HEK293 (cell line): ENCODE data around the gene MIA2.

Source experiments
- CTCF ChIA-PET: fragments of 350-600 bp; formaldehyde crosslinking; extraction: SDS; loops from one replicate; lab custom pipeline; 2021; ENCODE audit warnings: antibody characterized with exemption; lab: Yijun Ruan, JAX
- POLR2A ChIA-PET: fragments of 300-600 bp; formaldehyde crosslinking; extraction: SDS; loops from one replicate; lab custom pipeline; 2020; ENCODE audit warnings: antibody characterized with exemption, inconsistent platforms; lab: Yijun Ruan, JAX
- H3K27ac ChIP-seq: fragments of 200-500 bp; sonication (Bioruptor generic); 2 replicates; pipeline ENCODE4 v1.5.1; 2014; ENCODE audit warnings: low read depth, low read length, control low read depth, inconsistent platforms; ENCODE audit errors: extremely low read depth
- H3K36me3 ChIP-seq, 2 experiments: fragments of 200-500 bp in 1 of 2; sonication (Bioruptor generic) in 1 of 2; 1 replicate in 1 of 2; 2 replicates in 1 of 2; pipeline ENCODE4 v1.5.1; 2014 to 2017; ENCODE audit warnings: inconsistent platforms in 2 of 2, low read length in 2 of 2; ENCODE audit not compliant: control insufficient read depth in 2 of 2, insufficient read depth in 1 of 2
- H3K4me1 ChIP-seq: fragments of 200-500 bp; sonication (Bioruptor generic); 2 replicates; pipeline ENCODE4 v1.5.1; 2014; ENCODE audit warnings: mild to moderate bottlenecking, low read length, inconsistent platforms; ENCODE audit not compliant: control insufficient read depth, insufficient read depth
- H3K4me3 ChIP-seq: 2 replicates; pipeline ENCODE4 v1.5.1; 2011; ENCODE audit warnings: low read depth, mild to moderate bottlenecking, control low read depth, low read length, moderate library complexity
- H3K9me3 ChIP-seq: fragments of 200-500 bp; sonication (Bioruptor generic); 2 replicates; pipeline ENCODE4 v1.5.1; 2014; ENCODE audit warnings: low read depth, low read length, inconsistent platforms; ENCODE audit not compliant: control insufficient read depth, insufficient read depth
- GLI4 ChIP-seq: fragments of 450-650 bp; formaldehyde crosslinking; IDR thresholded peaks from 2 replicates; pipeline ENCODE4 v1.5.1; 2016; ENCODE audit warnings: missing biosample characterization, missing genetic modification characterization
- HOXC10 ChIP-seq: sonication (generic); formaldehyde crosslinking; IDR thresholded peaks from 2 replicates; pipeline ENCODE4 v1.8.1; 2023; ENCODE audit warnings: mild to moderate bottlenecking, missing genetic modification reagents
- KLF10 ChIP-seq: fragments of 450-650 bp; IDR thresholded peaks from 2 replicates; pipeline ENCODE4 v1.5.1; 2018; ENCODE audit warnings: missing biosample characterization, mild to moderate bottlenecking, missing genetic modification characterization
- ZBTB49 ChIP-seq: fragments of 450-650 bp; formaldehyde crosslinking; IDR thresholded peaks from 2 replicates; pipeline ENCODE4 v1.5.1; 2016; ENCODE audit warnings: missing biosample characterization, missing genetic modification characterization, low read depth
- ZBTB8A ChIP-seq: fragments of 450-650 bp; formaldehyde crosslinking; IDR thresholded peaks from 2 replicates; pipeline ENCODE4 v1.5.1; 2016; ENCODE audit warnings: missing biosample characterization, missing genetic modification characterization
- ZNF174 ChIP-seq: fragments of 450-650 bp; formaldehyde crosslinking; IDR thresholded peaks from 2 replicates; pipeline ENCODE4 v1.5.0; 2017; ENCODE audit warnings: missing biosample characterization, mild to moderate bottlenecking, missing genetic modification characterization
- ZNF248 ChIP-seq: fragments of 450-650 bp; formaldehyde crosslinking; IDR thresholded peaks from 2 replicates; pipeline ENCODE4 v1.5.1; 2017; ENCODE audit warnings: missing biosample characterization, missing genetic modification characterization
- ZNF26 ChIP-seq: fragments of 450-650 bp; formaldehyde crosslinking; IDR thresholded peaks from 2 replicates; pipeline ENCODE4 v1.5.1; 2016; ENCODE audit warnings: missing biosample characterization, missing genetic modification characterization
- ZNF274 ChIP-seq, 2 experiments: fragments of 200-500 bp in 1 of 2; fragments of 450-650 bp in 1 of 2; sonication (Bioruptor generic) in 1 of 2; formaldehyde crosslinking in 1 of 2; IDR thresholded peaks; 2 replicates each; pipeline versions ENCODE4 v1.5.1 to v1.6.1; 2014 to 2016; ENCODE audit warnings: borderline replicate concordance in 1 of 2, inconsistent platforms in 1 of 2, low read length in 1 of 2, missing biosample characterization in 1 of 2, missing genetic modification characterization in 1 of 2
- ZNF292 ChIP-seq: fragments of 450-650 bp; formaldehyde crosslinking; IDR thresholded peaks from 2 replicates; pipeline ENCODE4 v1.5.1; 2016; ENCODE audit warnings: low read depth, missing biosample characterization, missing genetic modification characterization, borderline replicate concordance
- ZNF302 ChIP-seq: fragments of 450-650 bp; formaldehyde crosslinking; IDR thresholded peaks from 2 replicates; pipeline ENCODE4 v1.5.1; 2016; ENCODE audit warnings: missing biosample characterization, missing genetic modification characterization, low read depth
- ZNF341 ChIP-seq: fragments of 450-650 bp; formaldehyde crosslinking; IDR thresholded peaks from 2 replicates; pipeline ENCODE4; 2016; ENCODE audit warnings: low read depth, missing biosample characterization, missing genetic modification characterization
- ZNF394 ChIP-seq: fragments of 450-650 bp; formaldehyde crosslinking; IDR thresholded peaks from 2 replicates; pipeline ENCODE4 v1.5.1; 2016; ENCODE audit warnings: missing biosample characterization, missing genetic modification characterization, mild to moderate bottlenecking, moderate library complexity, borderline replicate concordance
- ZNF510 ChIP-seq: fragments of 450-650 bp; formaldehyde crosslinking; IDR thresholded peaks from 2 replicates; pipeline ENCODE4 v1.5.1; 2018; ENCODE audit warnings: mild to moderate bottlenecking, missing genetic modification characterization, missing biosample characterization; ENCODE audit not compliant: insufficient replicate concordance
- ZNF513 ChIP-seq: fragments of 450-650 bp; IDR thresholded peaks from 2 replicates; pipeline ENCODE4 v1.5.1; 2018; ENCODE audit warnings: missing biosample characterization, missing genetic modification characterization
- ZNF596 ChIP-seq: fragments of 450-650 bp; IDR thresholded peaks from 2 replicates; pipeline ENCODE4 v1.5.0; 2018; ENCODE audit warnings: missing biosample characterization, mild to moderate bottlenecking, missing genetic modification characterization, moderate library complexity
- ZNF600 ChIP-seq: fragments of 450-650 bp; formaldehyde crosslinking; IDR thresholded peaks from 2 replicates; pipeline ENCODE4 v1.5.1; 2016; ENCODE audit warnings: missing biosample characterization, missing genetic modification characterization
- ZNF629 ChIP-seq: fragments of 450-650 bp; formaldehyde crosslinking; IDR thresholded peaks from 2 replicates; pipeline ENCODE4 v1.5.1; 2017; ENCODE audit warnings: missing biosample characterization, missing genetic modification characterization
- ZNF658 ChIP-seq: fragments of 450-650 bp; formaldehyde crosslinking; IDR thresholded peaks from 2 replicates; pipeline ENCODE4; 2016; ENCODE audit warnings: missing biosample characterization, missing genetic modification characterization
- ZNF830 ChIP-seq: fragments of 450-650 bp; IDR thresholded peaks from 2 replicates; pipeline ENCODE4 v1.5.0; 2018; ENCODE audit warnings: missing biosample characterization, missing genetic modification characterization, low read depth, mild to moderate bottlenecking, moderate library complexity
- TF ChIP-seq, protein P1 (sequence below): fragments of 450-650 bp; formaldehyde crosslinking; IDR thresholded peaks from 2 replicates; pipeline ENCODE4 v1.5.1; 2017; ENCODE audit warnings: missing biosample characterization, missing genetic modification characterization
- TF ChIP-seq, protein P2 (sequence below): fragments of 450-650 bp; formaldehyde crosslinking; IDR thresholded peaks from 2 replicates; pipeline ENCODE4 v1.5.1; 2016; ENCODE audit warnings: missing biosample characterization, missing genetic modification characterization, low read depth

Gene MIA2

GRCh38 chr14:39316830-39317553 lies 83.3 kb downstream of the MIA2 start (continued):
- no peak for TF ChIP-seq ZNF629
- TF ChIP-seq ZBTB8A (tag by site-specific recombination) = no peak
- no peak for TF ChIP-seq GLI4 (tag by site-specific recombination)
- no peak for TF ChIP-seq ZNF292 (tag by site-specific recombination)
- TF ChIP-seq HOXC10 = no peak
- TF ChIP-seq, protein P1, sequence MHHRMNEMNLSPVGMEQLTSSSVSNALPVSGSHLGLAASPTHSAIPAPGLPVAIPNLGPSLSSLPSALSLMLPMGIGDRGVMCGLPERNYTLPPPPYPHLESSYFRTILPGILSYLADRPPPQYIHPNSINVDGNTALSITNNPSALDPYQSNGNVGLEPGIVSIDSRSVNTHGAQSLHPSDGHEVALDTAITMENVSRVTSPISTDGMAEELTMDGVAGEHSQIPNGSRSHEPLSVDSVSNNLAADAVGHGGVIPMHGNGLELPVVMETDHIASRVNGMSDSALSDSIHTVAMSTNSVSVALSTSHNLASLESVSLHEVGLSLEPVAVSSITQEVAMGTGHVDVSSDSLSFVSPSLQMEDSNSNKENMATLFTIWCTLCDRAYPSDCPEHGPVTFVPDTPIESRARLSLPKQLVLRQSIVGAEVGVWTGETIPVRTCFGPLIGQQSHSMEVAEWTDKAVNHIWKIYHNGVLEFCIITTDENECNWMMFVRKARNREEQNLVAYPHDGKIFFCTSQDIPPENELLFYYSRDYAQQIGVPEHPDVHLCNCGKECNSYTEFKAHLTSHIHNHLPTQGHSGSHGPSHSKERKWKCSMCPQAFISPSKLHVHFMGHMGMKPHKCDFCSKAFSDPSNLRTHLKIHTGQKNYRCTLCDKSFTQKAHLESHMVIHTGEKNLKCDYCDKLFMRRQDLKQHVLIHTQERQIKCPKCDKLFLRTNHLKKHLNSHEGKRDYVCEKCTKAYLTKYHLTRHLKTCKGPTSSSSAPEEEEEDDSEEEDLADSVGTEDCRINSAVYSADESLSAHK (tag by site-specific recombination) = no peak
- TF ChIP-seq ZNF302 (tag by site-specific recombination) = no peak
- no peak for TF ChIP-seq ZNF394 (tag by site-specific recombination)

DNA sequence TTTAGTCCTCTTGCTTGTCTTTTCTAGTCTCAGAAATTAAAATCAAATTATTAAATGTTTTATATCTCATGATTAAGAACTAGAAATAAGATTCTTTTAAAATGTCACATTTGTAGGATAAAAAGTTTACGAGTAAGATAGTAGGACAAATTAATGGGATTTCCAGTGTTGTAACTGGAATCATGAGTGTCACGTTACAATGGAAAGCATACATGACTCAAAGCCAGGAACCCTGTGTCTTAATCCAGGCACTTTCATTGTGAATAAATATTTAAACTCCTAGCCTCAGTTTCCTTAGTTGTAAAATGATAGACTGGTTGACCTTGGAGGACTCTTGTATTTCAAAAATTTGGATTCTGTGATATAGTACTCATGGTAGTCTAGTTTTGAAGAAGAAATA lies 84.9 kb downstream of the MIA2 start:
- CTCF ChIA-PET = no interaction called here
- Histone ChIP-seq H3K27ac (no peak overlapping the region), H3K4me1 (peaks cover 10% of the 10 kb centered on the region), H3K36me3 (peaks cover 5 to 7% of the 10 kb centered on the region in 2 experiments), H3K4me3 (no peak overlapping the region), H3K9me3 (no peaks in the 10 kb centered on the region)
- POLR2A ChIA-PET = no interaction called here
- no peak for TF ChIP-seq GLI4 (tag by site-specific recombination)
- TF ChIP-seq ZNF658 (tag by site-specific recombination) = no peak
- no peak for TF ChIP-seq ZNF248 (tag by site-specific recombination)

DNA sequence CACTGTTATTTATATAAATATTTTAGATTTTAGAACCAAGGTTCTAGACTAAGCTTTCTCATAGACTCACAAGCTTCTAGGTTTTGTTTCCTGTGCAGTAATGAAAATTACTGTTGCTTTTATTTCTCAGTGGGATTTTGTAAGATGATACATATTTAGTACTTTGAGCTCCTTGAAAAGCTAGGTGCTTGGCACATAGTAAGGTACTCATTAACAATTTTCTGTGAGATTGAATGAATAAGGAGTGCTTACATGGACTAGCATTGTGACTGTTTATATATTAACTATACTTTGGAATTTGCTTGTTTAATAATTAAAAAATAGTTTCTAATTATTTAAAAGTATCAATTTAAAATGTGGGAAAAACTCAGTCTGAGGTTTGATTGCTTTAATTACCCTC lies 85.7 kb downstream of the MIA2 start:
- no peak for TF ChIP-seq ZNF830 (tag by site-specific recombination)
- no peak for TF ChIP-seq KLF10
- no peak for TF ChIP-seq ZNF596
- TF ChIP-seq ZNF26 (tag by site-specific recombination) = no peak
- TF ChIP-seq ZNF274 (IDR thresholded peaks at IDR 0.05; ENCODE audit: low read length) = no peak
- no peak for TF ChIP-seq ZNF274 (tag by site-specific recombination; IDR thresholded peaks at IDR 0.05; ENCODE audit: borderline replicate concordance)
- TF ChIP-seq ZNF174 (tag by site-specific recombination) = no peak
- no peak for TF ChIP-seq ZNF600
- no peak for TF ChIP-seq HOXC10
- TF ChIP-seq ZNF510 (tag by site-specific recombination) = no peak
- TF ChIP-seq ZBTB49 (tag by site-specific recombination) = no peak
- TF ChIP-seq, protein P2, sequence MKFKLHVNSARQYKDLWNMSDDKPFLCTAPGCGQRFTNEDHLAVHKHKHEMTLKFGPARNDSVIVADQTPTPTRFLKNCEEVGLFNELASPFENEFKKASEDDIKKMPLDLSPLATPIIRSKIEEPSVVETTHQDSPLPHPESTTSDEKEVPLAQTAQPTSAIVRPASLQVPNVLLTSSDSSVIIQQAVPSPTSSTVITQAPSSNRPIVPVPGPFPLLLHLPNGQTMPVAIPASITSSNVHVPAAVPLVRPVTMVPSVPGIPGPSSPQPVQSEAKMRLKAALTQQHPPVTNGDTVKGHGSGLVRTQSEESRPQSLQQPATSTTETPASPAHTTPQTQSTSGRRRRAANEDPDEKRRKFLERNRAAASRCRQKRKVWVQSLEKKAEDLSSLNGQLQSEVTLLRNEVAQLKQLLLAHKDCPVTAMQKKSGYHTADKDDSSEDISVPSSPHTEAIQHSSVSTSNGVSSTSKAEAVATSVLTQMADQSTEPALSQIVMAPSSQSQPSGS (tag by site-specific recombination) = no peak
- TF ChIP-seq ZNF341 (tag by site-specific recombination) = no peak
- no peak for TF ChIP-seq ZNF513
- POLR2A ChIA-PET = no interaction called here
- CTCF ChIA-PET = no interaction called here
- Histone ChIP-seq H3K9me3 (no peaks in the 10 kb centered on the region), H3K4me3 (no peak overlapping the region), H3K27ac (no peak overlapping the region), H3K36me3 (peaks cover 3 to 5% of the 10 kb centered on the region in 2 experiments), H3K4me1 (peaks cover 10% of the 10 kb centered on the region)
